NB4 (cell line): ENCODE measurements around the gene APOBEC3C.
"Not testable (repeated sequence)": the region's sequence is repeated elsewhere in the genome, so short reads cannot be mapped to it uniquely, and the experiment has no call there.

Experiments
- CTCF ChIP-seq: IDR thresholded peaks from one replicate; pipeline ENCODE4 v1.5.1; 2012; ENCODE audit warnings: low read depth, low read length
- MAX ChIP-seq: IDR thresholded peaks from 2 replicates; pipeline ENCODE4 v1.6.1; 2011; ENCODE audit warnings: low read depth, low read length

DNA sequence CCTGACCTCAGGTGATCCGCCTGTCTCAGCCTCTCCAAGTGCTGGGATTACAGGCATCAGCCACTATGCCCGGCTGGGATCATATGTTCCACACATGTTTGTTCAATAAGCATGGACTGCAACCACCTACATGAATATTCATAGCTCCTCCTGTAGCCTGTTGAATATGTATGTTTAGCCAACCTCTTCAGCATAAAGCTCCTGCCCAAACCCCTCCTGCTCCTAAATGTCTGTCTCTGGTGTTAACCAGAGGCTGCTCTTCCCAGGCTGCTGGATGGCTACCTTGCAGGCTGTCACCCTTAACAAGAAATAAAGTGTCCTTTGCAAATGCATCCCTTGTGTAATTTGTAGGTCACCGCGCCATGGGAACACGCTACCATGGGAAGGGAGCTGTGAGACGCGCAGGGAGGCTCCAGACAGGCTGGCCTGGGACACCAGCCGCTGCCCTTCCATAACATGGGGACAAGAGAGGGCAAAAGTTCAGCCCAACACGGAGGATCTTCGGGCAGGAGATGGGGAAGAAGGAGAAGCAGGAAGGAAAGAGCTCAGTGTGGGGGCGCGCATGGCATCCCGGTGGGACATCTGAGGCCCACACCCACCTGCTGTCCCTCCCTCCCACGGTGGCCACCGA, 6.1 kb downstream of the APOBEC3C start:
- TF ChIP-seq MAX, CTCF: not testable (repeated sequence)
